OCI-LY7 (cell line): ENCODE data around the gene THAP11.

ENCODE experiments used
- CTCF ChIP-seq: fragments of 200-600 bp; sonication (generic); conservative IDR thresholded peaks from 2 replicates; pipeline ENCODE4 v1.5.1; 2014; ENCODE audit warnings: mild to moderate bottlenecking, antibody characterized with exemption, low read length, moderate library complexity, mixed read lengths
- EZH2phosphoT487 ChIP-seq: fragments of 200-600 bp; sonication (generic); IDR thresholded peaks from 2 replicates; pipeline ENCODE4 v1.6.1; 2018; ENCODE audit warnings: low read depth, borderline replicate concordance, mild to moderate bottlenecking, mixed run types, antibody characterized with exemption, low read length, moderate library complexity, mixed read lengths

- no peak for TF ChIP-seq CTCF
- no peak for TF ChIP-seq EZH2phosphoT487
Measured at GRCh38 chr16:67860589-67861398, 18.7 kb downstream of the THAP11 start.
